Mammary epithelial cell (primary cell): ENCODE data around the gene PAPOLG.

Source experiments
- CTCF ChIP-seq, 2 donors: IDR thresholded peaks in 1 of 2; conservative IDR thresholded peaks in 1 of 2; 2 replicates each; pipeline ENCODE4 v1.5.1; 2011 to 2012; ENCODE audit warnings: inconsistent platforms in 2 of 2, low read length in 2 of 2, mild to moderate bottlenecking in 2 of 2, control low read depth in 1 of 2, low read depth in 1 of 2; ENCODE audit not compliant: insufficient read depth in 1 of 2; ENCODE audit errors: extremely low read depth in 1 of 2
- EZH2 ChIP-seq: IDR thresholded peaks from 2 replicates; pipeline ENCODE4 v1.6.1; 2012; ENCODE audit warnings: low read length, inconsistent platforms, borderline replicate concordance

- no peak for TF ChIP-seq EZH2
- TF ChIP-seq CTCF (conservative IDR thresholded peaks at IDR 0.05 in 1 of 2, IDR thresholded peaks at IDR 0.05 in 1 of 2; ENCODE audit: extremely low read depth in 1 of 2, insufficient read depth in 1 of 2, low read depth in 1 of 2, low read length in 2 of 2): no peak
These were observed 40.5 kb upstream of the PAPOLG start for GRCh38 chr2:60715561-60715960.
